MCF 10A (cell line): ENCODE data around the gene IDH3G. TPM values are rescaled to one million over a fixed set of nuclear protein-coding genes. Genes with fewer than 3 reads are reported as not detected.

Source experiments
- BruUV-seq: library from RNA; stranded (reverse); fragments of 400-500 nt; replicated peaks from 2 replicates; lab custom pipeline; 2021; lab: Mats Ljungman, UMichigan
- CTCF ChIA-PET: fragments of 300-600 bp; sonication (Branson Sonifier 250); formaldehyde crosslinking; extraction: SDS; loops from one replicate; lab custom pipeline; 2021; ENCODE audit warnings: antibody characterized with exemption, inconsistent platforms; lab: Yijun Ruan, JAX
- POLR2A ChIA-PET: fragments of 300-600, 350-650 bp; sonication (Branson Sonifier 250); formaldehyde crosslinking; extraction: SDS; loops from one replicate; lab custom pipeline; 2020; ENCODE audit warnings: antibody characterized with exemption, inconsistent platforms; lab: Yijun Ruan, JAX
- DNase-seq: peaks from one replicate; pipeline ENCODE4 v3.0.0-alpha.2; 2018; ENCODE audit not compliant: unreplicated experiment
- H3K27ac Mint-ChIP-seq: one replicate; pipeline ENCODE4 v1.8.0; 2022; ENCODE audit warnings: mild to moderate bottlenecking, low read depth, mixed read lengths; ENCODE audit not compliant: unreplicated experiment
- H3K27me3 Mint-ChIP-seq: one replicate; pipeline ENCODE4 v1.8.0; 2022; ENCODE audit warnings: mixed read lengths; ENCODE audit not compliant: insufficient read depth, unreplicated experiment
- H3K36me3 Mint-ChIP-seq: one replicate; pipeline ENCODE4 v1.8.0; 2022; ENCODE audit warnings: mild to moderate bottlenecking, moderate library complexity, mixed read lengths; ENCODE audit not compliant: insufficient read depth, unreplicated experiment
- H3K4me1 Mint-ChIP-seq: one replicate; pipeline ENCODE4 v1.8.0; 2022; ENCODE audit warnings: mixed read lengths; ENCODE audit not compliant: insufficient read depth, unreplicated experiment
- H3K4me3 Mint-ChIP-seq: one replicate; pipeline ENCODE4 v1.8.0; 2022; ENCODE audit warnings: mild to moderate bottlenecking, moderate library complexity, mixed read lengths; ENCODE audit not compliant: unreplicated experiment
- H3K9me3 Mint-ChIP-seq: one replicate; pipeline ENCODE4 v1.8.0; 2022; ENCODE audit warnings: mixed read lengths; ENCODE audit not compliant: unreplicated experiment
- CTCF ChIP-seq: fragments of 200-600 bp; IDR thresholded peaks from one replicate; pipeline ENCODE4 v1.8.0; 2022; ENCODE audit warnings: antibody characterized with exemption, mild to moderate bottlenecking; ENCODE audit not compliant: unreplicated experiment
- intact Hi-C: fragments of 100-400 bp; cut with micrococcal nuclease; formaldehyde crosslinking; loops from 2 replicates; pipeline ENCODE4 v1.14.1; 2022
- total RNA-seq: library from RNA; stranded (reverse); gene quantifications from 2 replicates; pipeline ENCODE4 v1.2.3, GENCODE V29; 2022

The IDH3G gene
- total RNA-seq, 1 experiment from 2014 or later, result 65.4 TPM

DNA sequence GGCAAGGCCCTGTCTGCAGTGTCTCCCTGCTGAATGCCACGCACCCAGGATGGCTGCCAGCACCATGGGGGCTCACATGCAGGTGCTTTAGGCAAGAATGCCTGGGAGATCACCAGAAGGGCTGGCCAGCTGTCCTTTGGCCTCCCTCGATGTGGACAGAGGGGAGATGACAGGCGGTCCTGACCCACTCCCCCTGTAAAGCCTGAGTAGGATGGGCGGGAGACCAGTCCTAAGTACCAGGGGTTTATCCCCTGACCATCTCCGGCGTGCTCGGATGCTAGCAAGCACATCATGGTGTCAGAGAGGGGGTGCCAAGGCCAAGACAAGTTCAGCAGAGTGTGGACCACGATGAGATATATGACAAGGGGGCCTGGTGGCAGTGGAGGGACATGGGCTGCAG lies 30.9 kb upstream of the IDH3G start:
- DNase-seq, result no peak
- H3K27ac Mint-ChIP-seq, result no peak overlapping the region
- no peak for TF ChIP-seq CTCF
- intact Hi-C loops, result no loop called here
- ChIA-PET CTCF (interaction anchor here (0.6 kb wide), 1 partner anchor 16 kb away, joined by 4 read pairs; no protein-coding TSS in a partner anchor), POLR2A (no interaction called here)
- no peaks in the 10 kb centered on the region for H3K9me3 Mint-ChIP-seq
- no peaks in the 10 kb centered on the region for H3K4me1 Mint-ChIP-seq
- no TSS peak for BruUV-seq
- H3K36me3 Mint-ChIP-seq, result no peaks in the 10 kb centered on the region
- peaks cover 55% of the 10 kb centered on the region for H3K27me3 Mint-ChIP-seq
- no peak overlapping the region for H3K4me3 Mint-ChIP-seq

DNA sequence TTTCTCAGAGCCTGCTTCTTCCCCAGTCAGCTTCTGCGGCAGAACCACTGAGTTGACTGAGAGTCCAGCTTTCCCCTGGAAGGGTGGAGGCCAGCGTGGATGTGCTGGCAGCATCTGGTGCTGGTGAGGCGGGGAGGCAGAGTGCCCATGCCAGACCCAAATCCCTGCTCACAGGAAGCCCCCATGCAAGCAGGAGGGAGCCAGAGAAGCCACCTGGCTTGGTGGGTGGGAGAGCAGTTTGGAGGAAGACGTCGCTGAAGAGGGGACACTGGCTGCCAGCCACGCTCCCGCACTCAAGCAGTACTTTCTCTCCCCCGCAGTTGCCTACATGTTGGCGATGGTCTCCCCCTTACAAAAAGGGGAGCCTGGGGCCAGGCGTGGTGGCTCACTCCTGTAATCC lies 30.2 kb upstream of the IDH3G start:
- peaks cover 55% of the 10 kb centered on the region for H3K27me3 Mint-ChIP-seq
- TF ChIP-seq CTCF, result no peak
- no peaks in the 10 kb centered on the region for H3K9me3 Mint-ChIP-seq
- H3K27ac Mint-ChIP-seq, result no peak overlapping the region
- BruUV-seq, result no TSS peak
- H3K4me3 Mint-ChIP-seq, result no peak overlapping the region
- no peak for DNase-seq
- POLR2A ChIA-PET, result no interaction called here
- no peaks in the 10 kb centered on the region for H3K4me1 Mint-ChIP-seq
- H3K36me3 Mint-ChIP-seq, result no peaks in the 10 kb centered on the region
- CTCF ChIA-PET, result interaction anchor here (0.6 kb wide), 1 partner anchor 730 kb away, joined by 4 read pairs; no protein-coding TSS in a partner anchor
- intact Hi-C loops, result no loop called here

DNA sequence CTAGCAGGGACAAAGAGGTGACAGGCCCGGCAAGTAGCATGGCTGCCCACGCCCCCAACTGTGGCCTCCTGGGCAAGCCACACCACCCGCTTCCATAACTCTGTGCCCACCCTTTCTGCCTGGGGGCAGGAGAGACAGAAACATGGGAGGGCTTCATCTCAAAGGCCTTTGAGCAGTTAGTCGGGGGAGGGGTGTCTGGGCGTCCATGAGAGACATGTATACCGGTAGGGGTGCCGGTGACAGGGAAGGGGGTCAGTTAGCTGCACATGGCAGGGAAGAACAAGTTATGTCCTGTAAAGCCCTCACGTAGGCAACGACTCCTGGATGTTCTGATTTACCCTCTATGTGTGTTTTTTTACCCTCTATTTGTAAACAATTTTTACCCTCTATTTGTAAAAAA lies 26.9 kb upstream of the IDH3G start:
- Mint-ChIP-seq H3K9me3 (no peaks in the 10 kb centered on the region), H3K4me1 (no peaks in the 10 kb centered on the region), H3K4me3 (no peak overlapping the region), H3K27me3 (peaks cover 45% of the 10 kb centered on the region), H3K27ac (no peak overlapping the region), H3K36me3 (no peaks in the 10 kb centered on the region)
- POLR2A ChIA-PET, result interaction anchor here (0.6 kb wide), 1 partner anchor 849 kb away, joined by 3 read pairs; no protein-coding TSS in a partner anchor
- CTCF ChIA-PET, result interaction anchor here (0.6 to 0.7 kb wide), 2 partner anchors 643 to 650 kb away, joined by 3 read pairs; no protein-coding TSS in a partner anchor
- no peak for TF ChIP-seq CTCF
- intact Hi-C loops, result no loop called here
- BruUV-seq, result no TSS peak
- DNase-seq, result no peak

GRCh38 chrX:153820601-153821000 lies 26.4 kb upstream of the IDH3G start:
- no peak for TF ChIP-seq CTCF
- Mint-ChIP-seq H3K4me3 (no peak overlapping the region), H3K36me3 (no peaks in the 10 kb centered on the region), H3K27me3 (peaks cover 40% of the 10 kb centered on the region), H3K9me3 (no peaks in the 10 kb centered on the region), H3K27ac (no peak overlapping the region), H3K4me1 (no peaks in the 10 kb centered on the region)
- DNase-seq, result no peak
- intact Hi-C loops, result no loop called here
- CTCF ChIA-PET, result interaction anchor here (0.7 kb wide), 1 partner anchor 643 kb away, joined by 3 read pairs; no protein-coding TSS in a partner anchor
- POLR2A ChIA-PET, result interaction anchor here (0.6 kb wide), 1 partner anchor 1846 kb away, joined by 3 read pairs; no protein-coding TSS in a partner anchor
- no TSS peak for BruUV-seq
